Activated naive CD4-positive, alpha-beta T cell treated with Interleukin-2 at 50 U/mL for 16 hours (primary cell): ENCODE data around the gene FBXO45.
"Not testable (repeated sequence)": the region's sequence is repeated elsewhere in the genome, so short reads cannot be mapped to it uniquely, and the experiment has no call there.

Experiments used
- DNase-seq: peaks from one replicate; pipeline ENCODE4 v3.0.0-alpha.2; 2020

FBXO45 gene

GRCh38 chr3:196568246-196569002 lies at the start of gene FBXO45, which contains the start of gene WDR53:
Gene FBXO45 (plus strand): TSS chr3:196568660. CDS start chr3:196568985, 325 bp downstream.
Gene WDR53 (minus strand): TSS chr3:196568554. CDS start chr3:196561475, 7,079 bp downstream.
- peak; percentile 96 for DNase-seq

GRCh38 chr3:196518966-196519717 lies 49.3 kb upstream of the FBXO45 start:
- DNase-seq, result peak; percentile 68

- DNase-seq, result peak; percentile 24
Observed at GRCh38 chr3:196519718-196520082, 48.8 kb upstream of the FBXO45 start.

GRCh38 chr3:196521291-196521690 lies 47.2 kb upstream of the FBXO45 start:
- not testable (repeated sequence) for DNase-seq

GRCh38 chr3:196523841-196524240 lies 44.6 kb upstream of the FBXO45 start:
- DNase-seq, result no peak

- no peak for DNase-seq
Observed at GRCh38 chr3:196524527-196524926, 43.9 kb upstream of the FBXO45 start.

- DNase-seq, result no peak
Observed at GRCh38 chr3:196525141-196525540, 43.3 kb upstream of the FBXO45 start.

GRCh38 chr3:196528639-196529233 lies 39.7 kb upstream of the FBXO45 start:
- DNase-seq, result peak; percentile 86

- no peak for DNase-seq
Observed at GRCh38 chr3:196531418-196531817, 37.0 kb upstream of the FBXO45 start.

- DNase-seq, result no peak
Observed at GRCh38 chr3:196533260-196533681, 35.2 kb upstream of the FBXO45 start.

- DNase-seq, result peak; percentile 66
Observed at GRCh38 chr3:196537319-196537984, 31.0 kb upstream of the FBXO45 start.

GRCh38 chr3:196541684-196542445 lies 26.6 kb upstream of the FBXO45 start:
- no peak for DNase-seq

GRCh38 chr3:196544491-196544992 lies 23.9 kb upstream of the FBXO45 start:
- no peak for DNase-seq

- no peak for DNase-seq
Observed at GRCh38 chr3:196546537-196546936, 21.9 kb upstream of the FBXO45 start.

GRCh38 chr3:196547067-196547466 lies 21.4 kb upstream of the FBXO45 start:
- no peak for DNase-seq

- DNase-seq, result not testable (repeated sequence)
Observed at GRCh38 chr3:196549312-196549711, 19.1 kb upstream of the FBXO45 start.

- not testable (repeated sequence) for DNase-seq
Observed at GRCh38 chr3:196550172-196550571, 18.3 kb upstream of the FBXO45 start.

GRCh38 chr3:196552253-196552652 lies 16.2 kb upstream of the FBXO45 start:
- DNase-seq, result no peak

- DNase-seq, result no peak
Observed at GRCh38 chr3:196553551-196553950, 14.9 kb upstream of the FBXO45 start.

- DNase-seq, result no peak
Observed at GRCh38 chr3:196554205-196554604, 14.3 kb upstream of the FBXO45 start.

- DNase-seq, result no peak
Observed at GRCh38 chr3:196555295-196555694, 13.2 kb upstream of the FBXO45 start.

- DNase-seq, result no peak
Observed at GRCh38 chr3:196557236-196557635, 11.2 kb upstream of the FBXO45 start.
